Right lobe of liver (tissue), 6 donors: Measurements from ENCODE around the gene FLAD1. TPM values are rescaled to one million over a fixed set of nuclear protein-coding genes. Genes with fewer than 3 reads are reported as not detected.

Experiments
- ATAC-seq, 4 donors: fragments of 200-7000 bp; cut with Tn5 transposase; one replicate each; pipeline ENCODE4 v1.9.1; 2020; ENCODE audit warnings: mild to moderate bottlenecking in 4 of 4, moderate library complexity in 4 of 4
- DNase-seq, 3 donors: peaks; one replicate each; pipeline ENCODE4 v3.0.0-alpha.2; 2020
- H3K27ac ChIP-seq, 3 donors: fragments of 200-600 bp; one replicate each; pipeline ENCODE4 v1.8.0; 2022
- H3K27me3 ChIP-seq, 2 donors: fragments of 200-600 bp; one replicate each; pipeline ENCODE4 v1.8.0; 2022
- H3K36me3 ChIP-seq, 4 donors: fragments of 200-600 bp; sonication (generic) in 1 of 4; one replicate each; pipeline versions ENCODE4 v1.5.1 to v1.8.0; 2017 to 2022; ENCODE audit warnings: control low read depth in 1 of 4
- H3K4me1 ChIP-seq, 4 donors: fragments of 200-600 bp; sonication (generic) in 1 of 4; one replicate each; pipeline versions ENCODE4 v1.5.1 to v1.8.0; 2017 to 2022; ENCODE audit warnings: control low read depth in 1 of 4
- H3K4me3 ChIP-seq, 3 donors: fragments of 200-600 bp; one replicate each; pipeline ENCODE4 v1.8.0; 2022
- H3K9me3 ChIP-seq, 4 donors: fragments of 200-600 bp; sonication (generic) in 1 of 4; one replicate each; pipeline versions ENCODE4 v1.5.1 to v1.8.0; 2017 to 2022; ENCODE audit warnings: control low read depth in 1 of 4
- CTCF ChIP-seq, 4 donors: fragments of 200-600 bp in 3 of 4; fragments of 450-650 bp in 1 of 4; IDR thresholded peaks; one replicate each; pipeline versions ENCODE4 v1.5.1 to v1.8.0; 2016 to 2022; ENCODE audit warnings: antibody characterized with exemption in 4 of 4, mild to moderate bottlenecking in 2 of 4
- POLR2A ChIP-seq: fragments of 450-650 bp; IDR thresholded peaks from one replicate; pipeline ENCODE4 v1.6.1; 2017; ENCODE audit warnings: antibody characterized with exemption, mild to moderate bottlenecking
- WGBS: methylation state at CpG from one replicate; pipeline ENCODE4 v1.1.6; 2018; ENCODE audit warnings: low coverage, low lambda C conversion rate; ENCODE audit not compliant: insufficient coverage; ENCODE audit errors: missing lambda C conversion rate; 5-methylcytosine and 5-hydroxymethylcytosine counted together
- intact Hi-C, 2 donors: fragments of 100-400 bp; cut with DNase I; formaldehyde crosslinking; loops; one replicate each; pipeline versions ENCODE4 v1.11.2 to v1.14.1; 2022
- total RNA-seq, 6 experiments: library from RNA; depleted of rRNA in 2 of 6; stranded (reverse); fragments of >200 nt in 2 of 6; fragmentation: NEBNext Ultra II Directional in 3 of 6; extraction: Animal tissue kit (Norgen Biotek cat#: 25700) in 3 of 6; gene quantifications; one replicate each; pipeline versions ENCODE4 v1.1.0 to v1.2.4, GENCODE V29; 2016 to 2023
- donor health status: DM: no; HTN: yes; CAD: no.
- donor health status: DM: no; HTN: no; CAD: no.
- donor health status: DM: no; HTN: no; CAD: no.
- donor health status: DM: no; HTN: yes; CAD: no.
- donor health status: DM: no; HTN: yes; CAD: no.

Gene FLAD1
- total RNA-seq, 6 experiments from 2014 or later: 18.3 to 33.1 (median 24.6) TPM

- intact Hi-C loops: no loop called here
Measured at GRCh38 chr1:154966111-154966510, 17.0 kb upstream of the FLAD1 start.

GRCh38 chr1:154967331-154967950, 15.7 kb upstream of the FLAD1 start:
- no peaks in the 10 kb centered on the region for H3K27me3 ChIP-seq
- intact Hi-C loops: no loop called here
- peaks cover 0 to 30% (median 12%) of the 10 kb centered on the region in 4 donors for H3K4me1 ChIP-seq
- no peak overlapping the region for H3K4me3 ChIP-seq
- no peak for ATAC-seq
- WGBS: 85% methylated on average over 2 of the region's 5 CpGs
- H3K9me3 ChIP-seq: no peaks in the 10 kb centered on the region
- peaks cover 4 to 55% (median 29%) of the 10 kb centered on the region in 4 donors for H3K36me3 ChIP-seq
- no peak overlapping the region for H3K27ac ChIP-seq
- TF ChIP-seq CTCF (IDR thresholded peaks at IDR 0.05): no peak
- TF ChIP-seq POLR2A: peak; percentile 10
- no peak for DNase-seq

More at GRCh38 chr1:154966111-154966510, 17.0 kb upstream of the FLAD1 start:
- Histone ChIP-seq H3K9me3 (no peaks in the 10 kb centered on the region), H3K4me3 (no peak overlapping the region), H3K27me3 (no peaks in the 10 kb centered on the region), H3K36me3 (peaks cover 4 to 55% (median 29%) of the 10 kb centered on the region in 4 donors), H3K4me1 (peaks cover 0 to 20% (median 5%) of the 10 kb centered on the region in 4 donors), H3K27ac (no peak overlapping the region)
- no CpG with 5 or more reads among the region's 7 CpGs for WGBS
- TF ChIP-seq CTCF (IDR thresholded peaks at IDR 0.05) (no peak), POLR2A (no peak)
- no peak for DNase-seq
- ATAC-seq: no peak

- no peaks in the 10 kb centered on the region for H3K27me3 ChIP-seq
- peaks cover 4 to 49% (median 24%) of the 10 kb centered on the region in 4 donors for H3K36me3 ChIP-seq
- no peak overlapping the region for H3K4me3 ChIP-seq
- no peaks in the 10 kb centered on the region for H3K9me3 ChIP-seq
- peak in 1 of 3 donors; percentile 44 for DNase-seq
- H3K4me1 ChIP-seq: peaks cover 0 to 30% (median 14%) of the 10 kb centered on the region in 4 donors
- 100% methylated on average over 1 of the region's 3 CpGs for WGBS
- TF ChIP-seq CTCF (IDR thresholded peaks at IDR 0.05) (no peak), POLR2A (no peak)
- ATAC-seq: no peak
- intact Hi-C loops: no loop called here
- H3K27ac ChIP-seq: peak overlapping the region in 2 of 3 donors; percentile 29 to 43
Measured at GRCh38 chr1:154968731-154969130, 14.4 kb upstream of the FLAD1 start.

- peaks cover under 1 to 44% (median 23%) of the 10 kb centered on the region in 4 donors for H3K36me3 ChIP-seq
- H3K9me3 ChIP-seq: no peaks in the 10 kb centered on the region
- H3K27ac ChIP-seq: peak overlapping the region; percentile 20 to 43 (median 29)
- DNase-seq (no peak), ATAC-seq (no peak)
- TF ChIP-seq POLR2A (no peak), CTCF (IDR thresholded peaks at IDR 0.05) (no peak)
- peaks cover 0 to 30% (median 14%) of the 10 kb centered on the region in 4 donors for H3K4me1 ChIP-seq
- intact Hi-C loops: no loop called here
- H3K27me3 ChIP-seq: no peaks in the 10 kb centered on the region
- H3K4me3 ChIP-seq: peak overlapping the region in 2 of 3 donors; percentile 30 to 63
- 46% methylated on average over 3 of the region's 5 CpGs for WGBS
Measured at GRCh38 chr1:154969246-154969645, 13.9 kb upstream of the FLAD1 start.
